ACC112 (cell line): Measurements from ENCODE around the gene SGMS1.
A peak's percentile ranks its signal among the peaks of the same experiment; 100 is the strongest.
"Not testable (repeated sequence)": the region's sequence is repeated elsewhere in the genome, so short reads cannot be mapped to it uniquely, and the experiment has no call there.

ENCODE experiments used
- H2AFZ ChIP-seq: fragments of 200-600 bp; sonication (generic); one replicate; pipeline ENCODE4 v1.6.0; 2017; ENCODE audit warnings: antibody characterized with exemption, low read length; ENCODE audit not compliant: unreplicated experiment
- H3K27ac ChIP-seq: fragments of 200-600 bp; sonication (generic); 2 replicates; pipeline ENCODE4 v1.5.1; 2014; ENCODE audit warnings: low read depth, mild to moderate bottlenecking, antibody characterized with exemption, low read length, moderate library complexity
- H3K27me3 ChIP-seq: fragments of 200-600 bp; sonication (generic); 2 replicates; pipeline ENCODE4 v1.6.1; 2014; ENCODE audit warnings: mild to moderate bottlenecking, antibody characterized with exemption, low read length, moderate library complexity, mixed read lengths; ENCODE audit not compliant: insufficient read depth
- H3K36me3 ChIP-seq: fragments of 200-600 bp; sonication (generic); 2 replicates; pipeline ENCODE4 v1.6.1; 2016; ENCODE audit warnings: mild to moderate bottlenecking, antibody characterized with exemption, low read length, moderate library complexity, mixed read lengths; ENCODE audit not compliant: insufficient read depth
- H3K4me1 ChIP-seq: fragments of 200-600 bp; sonication (generic); one replicate; pipeline ENCODE4 v1.6.1; 2016; ENCODE audit warnings: low read length, mixed read lengths; ENCODE audit not compliant: insufficient read depth, unreplicated experiment, control insufficient read depth
- H3K4me3 ChIP-seq: fragments of 200-600 bp; sonication (generic); 2 replicates; pipeline ENCODE4 v1.5.1; 2014; ENCODE audit warnings: mild to moderate bottlenecking, low read depth, low read length
- H3K79me2 ChIP-seq: fragments of 200-600 bp; sonication (generic); one replicate; pipeline ENCODE4 v1.6.0; 2016; ENCODE audit warnings: low read length; ENCODE audit not compliant: control insufficient read depth, unreplicated experiment, insufficient read depth

The SGMS1 gene

GRCh38 chr10:50653758-50654157, 30.0 kb upstream of the SGMS1 start:
- H3K27me3 ChIP-seq = no peaks in the 10 kb centered on the region
- H3K4me3 ChIP-seq = no peak overlapping the region
- H3K4me1 ChIP-seq = no peaks in the 10 kb centered on the region
- H3K79me2 ChIP-seq = no peaks in the 10 kb centered on the region
- no peak overlapping the region for H3K27ac ChIP-seq
- H3K36me3 ChIP-seq = no peaks in the 10 kb centered on the region
- no peak overlapping the region for H2AFZ ChIP-seq

DNA sequence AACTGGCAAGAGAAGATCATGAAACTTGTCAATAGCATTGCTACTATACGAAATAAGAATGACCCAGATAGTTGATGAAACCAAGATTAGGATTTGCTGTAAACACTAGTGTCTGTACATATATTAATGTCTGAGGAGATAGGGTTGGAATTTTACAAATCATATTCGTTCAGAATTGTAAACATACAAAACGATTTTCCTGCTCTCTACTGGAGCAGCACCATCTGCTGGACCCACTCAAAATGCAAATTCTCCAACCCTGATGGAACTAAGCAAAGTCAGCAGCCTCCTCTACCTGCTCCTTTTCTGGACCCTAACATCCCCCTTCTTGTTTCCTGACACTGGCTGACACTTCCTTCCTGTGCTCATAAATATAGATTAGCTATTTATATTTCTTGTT, 29.4 kb upstream of the SGMS1 start:
- H2AFZ ChIP-seq = peak overlapping the region; percentile 7
- no peak overlapping the region for H3K27ac ChIP-seq
- H3K79me2 ChIP-seq = no peaks in the 10 kb centered on the region
- H3K4me3 ChIP-seq = no peak overlapping the region
- H3K36me3 ChIP-seq = no peaks in the 10 kb centered on the region
- H3K4me1 ChIP-seq = no peaks in the 10 kb centered on the region
- H3K27me3 ChIP-seq = no peaks in the 10 kb centered on the region

DNA sequence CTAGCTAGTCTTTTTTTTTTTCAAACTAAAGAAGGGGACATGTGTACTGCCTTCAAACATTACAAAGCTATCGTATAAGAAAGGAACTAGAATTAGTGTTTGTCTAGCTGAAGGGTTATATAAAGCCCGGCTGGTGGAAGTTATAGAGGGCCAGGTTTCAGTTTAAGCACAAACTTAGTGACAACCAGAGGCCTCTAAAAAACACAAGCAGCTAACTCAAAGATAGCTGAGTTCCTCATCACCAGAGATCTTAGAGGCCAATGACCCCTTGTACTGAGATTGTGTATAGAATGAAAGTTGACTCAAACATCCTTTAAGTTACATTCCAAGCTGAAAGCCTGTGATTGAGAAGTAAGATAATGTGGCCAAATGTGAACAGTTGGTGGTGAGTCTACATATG, 28.1 kb upstream of the SGMS1 start:
- no peaks in the 10 kb centered on the region for H3K27me3 ChIP-seq
- H3K4me3 ChIP-seq = no peak overlapping the region
- no peaks in the 10 kb centered on the region for H3K36me3 ChIP-seq
- no peaks in the 10 kb centered on the region for H3K79me2 ChIP-seq
- no peaks in the 10 kb centered on the region for H3K4me1 ChIP-seq
- no peak overlapping the region for H2AFZ ChIP-seq
- no peak overlapping the region for H3K27ac ChIP-seq

- Histone ChIP-seq H3K27ac (no peak overlapping the region), H3K36me3 (no peaks in the 10 kb centered on the region), H3K4me3 (no peak overlapping the region), H2AFZ (no peak overlapping the region), H3K79me2 (no peaks in the 10 kb centered on the region), H3K27me3 (no peaks in the 10 kb centered on the region), H3K4me1 (no peaks in the 10 kb centered on the region)
Observed at GRCh38 chr10:50650481-50650880, 26.7 kb upstream of the SGMS1 start.

- no peaks in the 10 kb centered on the region for H3K27me3 ChIP-seq
- no peak overlapping the region for H3K4me3 ChIP-seq
- H3K27ac ChIP-seq = no peak overlapping the region
- no peaks in the 10 kb centered on the region for H3K36me3 ChIP-seq
- no peaks in the 10 kb centered on the region for H3K79me2 ChIP-seq
- no peak overlapping the region for H2AFZ ChIP-seq
- no peaks in the 10 kb centered on the region for H3K4me1 ChIP-seq
Observed at GRCh38 chr10:50648935-50649227, 25.1 kb upstream of the SGMS1 start.

GRCh38 chr10:50648089-50648934, 24.6 kb upstream of the SGMS1 start:
- no peaks in the 10 kb centered on the region for H3K4me1 ChIP-seq
- H3K36me3 ChIP-seq = no peaks in the 10 kb centered on the region
- no peak overlapping the region for H3K27ac ChIP-seq
- H2AFZ ChIP-seq = no peak overlapping the region
- H3K4me3 ChIP-seq = no peak overlapping the region
- H3K27me3 ChIP-seq = no peaks in the 10 kb centered on the region
- H3K79me2 ChIP-seq = no peaks in the 10 kb centered on the region

GRCh38 chr10:50647350-50647749, 23.6 kb upstream of the SGMS1 start:
- H3K4me1 ChIP-seq, H3K4me3 ChIP-seq, H3K79me2 ChIP-seq, H3K27me3 ChIP-seq, H3K27ac ChIP-seq, H3K36me3 ChIP-seq, H2AFZ ChIP-seq: not testable (repeated sequence)

- Histone ChIP-seq H2AFZ (no peak overlapping the region), H3K4me1 (no peaks in the 10 kb centered on the region), H3K27me3 (no peaks in the 10 kb centered on the region), H3K27ac (no peak overlapping the region), H3K36me3 (no peaks in the 10 kb centered on the region), H3K4me3 (no peak overlapping the region), H3K79me2 (no peaks in the 10 kb centered on the region)
Observed at GRCh38 chr10:50645236-50645635, 21.5 kb upstream of the SGMS1 start.

GRCh38 chr10:50641626-50642025, 17.9 kb upstream of the SGMS1 start:
- Histone ChIP-seq H3K79me2 (no peaks in the 10 kb centered on the region), H3K36me3 (no peaks in the 10 kb centered on the region), H3K4me3 (no peak overlapping the region), H2AFZ (no peak overlapping the region), H3K4me1 (no peaks in the 10 kb centered on the region), H3K27me3 (no peaks in the 10 kb centered on the region), H3K27ac (no peak overlapping the region)

DNA sequence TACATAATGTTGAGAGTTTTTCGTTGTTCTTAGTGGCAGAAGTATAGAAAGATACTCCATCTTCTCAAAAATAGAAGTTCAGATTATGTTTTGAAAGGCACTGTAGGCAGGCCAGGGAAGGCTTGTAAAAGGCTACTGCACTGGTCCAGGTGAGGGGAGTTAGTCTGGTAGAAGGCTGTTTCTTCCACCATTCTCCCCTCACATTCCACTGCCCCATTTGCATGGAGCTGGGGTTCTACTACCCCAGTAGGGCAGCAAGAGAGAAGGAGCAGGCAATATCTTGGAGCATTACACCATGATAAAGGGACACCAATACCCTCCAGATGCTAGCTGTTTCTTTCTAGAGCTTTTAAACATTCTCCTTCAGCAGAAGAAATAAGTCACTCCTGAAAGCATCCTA, 16.5 kb upstream of the SGMS1 start:
- Histone ChIP-seq H3K27me3 (no peaks in the 10 kb centered on the region), H2AFZ (no peak overlapping the region), H3K79me2 (no peaks in the 10 kb centered on the region), H3K4me1 (peaks cover 9% of the 10 kb centered on the region), H3K36me3 (no peaks in the 10 kb centered on the region), H3K4me3 (no peak overlapping the region), H3K27ac (no peak overlapping the region)

GRCh38 chr10:50636618-50637579, 13.1 kb upstream of the SGMS1 start:
- peaks cover 15% of the 10 kb centered on the region for H3K4me1 ChIP-seq
- no peaks in the 10 kb centered on the region for H3K36me3 ChIP-seq
- H3K4me3 ChIP-seq = no peak overlapping the region
- H2AFZ ChIP-seq = no peak overlapping the region
- H3K79me2 ChIP-seq = no peaks in the 10 kb centered on the region
- H3K27me3 ChIP-seq = no peaks in the 10 kb centered on the region
- no peak overlapping the region for H3K27ac ChIP-seq
